ENCODE measurements around the gene RRAGB. TPM values are rescaled to one million over a fixed set of nuclear protein-coding genes. Genes with fewer than 3 reads are reported as not detected.

Gene RRAGB
- total and polyA plus RNA-seq, 2 of the 4 experiments (the other 2 are of a cell fraction), result 9.1 to 15.1 TPM

GRCh38 chrX:55697381-55697780 is 20.2 kb upstream of the RRAGB start:
- POLR2A ChIA-PET (ENCODE audit: unreplicated experiment), result no interaction called here
- H4K8ac ChIP-seq (ENCODE audit: low read depth in 2 of 2, low read length in 2 of 2), result no peak overlapping the region
- no peak overlapping the region for H3K4me3 ChIP-seq (ENCODE audit: insufficient read depth, low read depth, low read length)
- no peak overlapping the region for H3K23ac ChIP-seq (ENCODE audit: low read depth, low read length)
- H3K9me3 ChIP-seq (ENCODE audit: control insufficient read depth, insufficient read depth, low read length), result 0 out of 2 replicates have a peak, but pooled peaks cover 3% of the 10 kb centered on the region
- no peak overlapping the region for H3K14ac ChIP-seq (replicated peaks; ENCODE audit: low read depth, low read length)
- H3K36me3 ChIP-seq (ENCODE audit: control insufficient read depth, insufficient read depth, low read length), result no peaks in the 10 kb centered on the region
- TF ChIP-seq SMC3 (IDR thresholded peaks at IDR 0.05; ENCODE audit: low read depth, low read length) (no peak), MAFK (IDR thresholded peaks at IDR 0.05; ENCODE audit: low read depth, low read length) (no peak), MAZ (IDR thresholded peaks at IDR 0.05; ENCODE audit: borderline replicate concordance, low read depth, low read length) (no peak), NFE2L2 (IDR thresholded peaks at IDR 0.05; ENCODE audit: low read depth, low read length) (no peak), POLR2A (IDR thresholded peaks at IDR 0.05; ENCODE audit: low read depth, low read length) (no peak), RCOR1 (IDR thresholded peaks at IDR 0.05; ENCODE audit: insufficient replicate concordance, low read length) (no peak), CHD1 (IDR thresholded peaks at IDR 0.05; ENCODE audit: low read depth, low read length) (no peak), BHLHE40 (IDR thresholded peaks at IDR 0.05; ENCODE audit: low read depth, low read length) (no peak), FOS (IDR thresholded peaks at IDR 0.05; ENCODE audit: low read depth, low read length) (no peak), CTCF (conservative IDR thresholded peaks at IDR 0.05; ENCODE audit: low read depth, low read length) (no peak), RFX5 (IDR thresholded peaks at IDR 0.05; ENCODE audit: low read depth, low read length) (no peak), CEBPB (IDR thresholded peaks at IDR 0.05; ENCODE audit: low read depth, low read length) (no peak)
- in situ Hi-C loops (cut with MboI; ENCODE audit: low sequenced_read_pairs), result no loop called here
- no peaks in the 10 kb centered on the region for H3K79me1 ChIP-seq (ENCODE audit: low read depth in 1 of 2, low read length in 2 of 2)
- H4K5ac ChIP-seq (ENCODE audit: low read depth, low read length), result no peak overlapping the region
- no peak overlapping the region for H3K9ac ChIP-seq (ENCODE audit: low read depth, low read length)
- no peak for ATAC-seq (ENCODE audit: low read depth)
- CTCF ChIA-PET, result no interaction called here
- H3K9me1 ChIP-seq (ENCODE audit: insufficient read depth, low read length), result no peaks in the 10 kb centered on the region
- H2AFZ ChIP-seq (replicated peaks; ENCODE audit: low read length, poor library complexity), result no peak overlapping the region
- no peak overlapping the region for H3K27ac ChIP-seq (ENCODE audit: insufficient read depth, low read length)
- no peak overlapping the region for H2BK5ac ChIP-seq (ENCODE audit: low read depth, low read length, poor library complexity, severe bottlenecking)
- H4K91ac ChIP-seq (ENCODE audit: insufficient read depth, low read depth, low read length), result no peak overlapping the region
- no peak overlapping the region for H2AK5ac ChIP-seq (ENCODE audit: low read depth, low read length)
- intact Hi-C loops (cut with micrococcal nuclease), result no loop called here
- no peak overlapping the region for H3K56ac ChIP-seq (ENCODE audit: extremely low read depth, insufficient read depth, low read length)
- no peak overlapping the region for H2AK9ac ChIP-seq (replicated peaks; ENCODE audit: low read depth, low read length, poor library complexity)
- no peaks in the 10 kb centered on the region for H3K27me3 ChIP-seq (ENCODE audit: control insufficient read depth, insufficient read depth, low read length)
- dilution Hi-C loops (cut with HindIII; ENCODE audit: low sequenced_read_pairs, unreplicated experiment), result no loop called here
- H4K20me1 ChIP-seq (ENCODE audit: insufficient read depth, low read length), result no peaks in the 10 kb centered on the region
- H2BK120ac ChIP-seq (ENCODE audit: low read depth, low read length), result no peak overlapping the region
- H2BK15ac ChIP-seq (ENCODE audit: low read depth, low read length), result no peak overlapping the region
- H3K4ac ChIP-seq (ENCODE audit: low read depth, low read length), result no peak overlapping the region
- no peak overlapping the region for H2BK20ac ChIP-seq (ENCODE audit: low read depth, low read length)
- H3K4me2 ChIP-seq (ENCODE audit: low read depth, low read length), result no peak overlapping the region
- H3K4me1 ChIP-seq (ENCODE audit: control insufficient read depth, insufficient read depth, low read length), result no peaks in the 10 kb centered on the region
- no CpG with 5 or more reads among the region's 1 CpG for WGBS, 2 experiments (ENCODE audit: extremely low coverage in 2 of 2, insufficient read length in 1 of 2)
- no peak for DNase-seq
- no TSS peak for BruUV-seq (replicated peaks)
- H3K18ac ChIP-seq (ENCODE audit: low read depth, low read length), result no peak overlapping the region
